ENCODE data around the gene AHDC1.
A peak's percentile ranks its signal among the peaks of the same experiment; 100 is the strongest.

GRCh38 chr1:27603681-27604578 lies at the start of gene AHDC1:
- TF ChIP-seq TRIM28 (IDR thresholded peaks at IDR 0.05) (no peak), ZZZ3 (IDR thresholded peaks at IDR 0.05) (no peak), ETV6 (IDR thresholded peaks at IDR 0.05; ENCODE audit: borderline replicate concordance in 1 of 2, low read depth in 2 of 2, low read length in 1 of 2) (no peak), ETV6 (CRISPR knock-in tag; IDR thresholded peaks at IDR 0.05; ENCODE audit: borderline replicate concordance) (no peak), MCM3 (IDR thresholded peaks at IDR 0.05) (no peak), PHF21A (IDR thresholded peaks at IDR 0.05; ENCODE audit: borderline replicate concordance, low read depth) (no peak), POLR2A (conservative IDR thresholded peaks at IDR 0.05) (peak; percentile 86), CBX5 (IDR thresholded peaks at IDR 0.05; ENCODE audit: borderline replicate concordance, low read depth) (no peak; the same call in 1 of the 2 replicates), MAFG (tag; conservative IDR thresholded peaks at IDR 0.05) (no peak), ATF7 (IDR thresholded peaks at IDR 0.05) (no peak; the same call in 1 of the 2 replicates), HNRNPUL1 (IDR thresholded peaks at IDR 0.05; ENCODE audit: low read length) (no peak), EZH2 (IDR thresholded peaks at IDR 0.05; ENCODE audit: borderline replicate concordance, low read depth, low read length) (no peak), USF2 (CRISPR knock-in tag; IDR thresholded peaks at IDR 0.05) (no peak)
- TF ChIP-seq, protein P1, sequence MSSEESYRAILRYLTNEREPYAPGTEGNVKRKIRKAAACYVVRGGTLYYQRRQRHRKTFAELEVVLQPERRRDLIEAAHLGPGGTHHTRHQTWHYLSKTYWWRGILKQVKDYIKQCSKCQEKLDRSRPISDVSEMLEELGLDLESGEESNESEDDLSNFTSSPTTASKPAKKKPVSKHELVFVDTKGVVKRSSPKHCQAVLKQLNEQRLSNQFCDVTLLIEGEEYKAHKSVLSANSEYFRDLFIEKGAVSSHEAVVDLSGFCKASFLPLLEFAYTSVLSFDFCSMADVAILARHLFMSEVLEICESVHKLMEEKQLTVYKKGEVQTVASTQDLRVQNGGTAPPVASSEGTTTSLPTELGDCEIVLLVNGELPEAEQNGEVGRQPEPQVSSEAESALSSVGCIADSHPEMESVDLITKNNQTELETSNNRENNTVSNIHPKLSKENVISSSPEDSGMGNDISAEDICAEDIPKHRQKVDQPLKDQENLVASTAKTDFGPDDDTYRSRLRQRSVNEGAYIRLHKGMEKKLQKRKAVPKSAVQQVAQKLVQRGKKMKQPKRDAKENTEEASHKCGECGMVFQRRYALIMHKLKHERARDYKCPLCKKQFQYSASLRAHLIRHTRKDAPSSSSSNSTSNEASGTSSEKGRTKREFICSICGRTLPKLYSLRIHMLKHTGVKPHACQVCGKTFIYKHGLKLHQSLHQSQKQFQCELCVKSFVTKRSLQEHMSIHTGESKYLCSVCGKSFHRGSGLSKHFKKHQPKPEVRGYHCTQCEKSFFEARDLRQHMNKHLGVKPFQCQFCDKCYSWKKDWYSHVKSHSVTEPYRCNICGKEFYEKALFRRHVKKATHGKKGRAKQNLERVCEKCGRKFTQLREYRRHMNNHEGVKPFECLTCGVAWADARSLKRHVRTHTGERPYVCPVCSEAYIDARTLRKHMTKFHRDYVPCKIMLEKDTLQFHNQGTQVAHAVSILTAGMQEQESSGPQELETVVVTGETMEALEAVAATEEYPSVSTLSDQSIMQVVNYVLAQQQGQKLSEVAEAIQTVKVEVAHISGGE (CRISPR knock-in tag; IDR thresholded peaks at IDR 0.05) = peak in 1 of 3 experiments; percentile 58; a peak in 2 of 6 replicates

Measured in K562 (cell line).